Measurements from ENCODE around the gene TMEM196.

Gene TMEM196

GRCh38 chr7:19772841-19773760 is at the start of gene TMEM196:
TSS of gene TMEM196 (minus strand) at chr7:19773617. CDS start at chr7:19772696, 921 bp downstream.
- no peak for DNase-seq

DNA sequence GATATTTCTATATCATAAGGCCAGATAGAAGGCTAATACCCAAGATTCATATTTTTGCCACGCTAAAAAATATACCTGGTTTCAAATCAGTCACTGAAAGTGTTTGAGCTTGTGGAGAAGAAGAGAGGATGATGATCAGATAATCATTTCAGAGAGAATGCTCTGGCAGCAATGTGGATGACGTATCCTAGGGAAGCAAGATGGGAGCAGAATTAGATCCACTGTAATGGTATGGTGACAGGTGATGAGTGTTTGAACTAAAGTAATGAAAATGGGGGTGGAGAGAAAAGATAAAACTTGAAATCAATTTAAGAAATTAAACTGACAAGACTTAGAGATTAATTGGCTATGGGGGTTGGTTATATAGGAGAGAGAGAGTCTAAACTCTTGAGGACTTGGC is 42.7 kb upstream of the TMEM196 start:
- DNase-seq: no peak

DNA sequence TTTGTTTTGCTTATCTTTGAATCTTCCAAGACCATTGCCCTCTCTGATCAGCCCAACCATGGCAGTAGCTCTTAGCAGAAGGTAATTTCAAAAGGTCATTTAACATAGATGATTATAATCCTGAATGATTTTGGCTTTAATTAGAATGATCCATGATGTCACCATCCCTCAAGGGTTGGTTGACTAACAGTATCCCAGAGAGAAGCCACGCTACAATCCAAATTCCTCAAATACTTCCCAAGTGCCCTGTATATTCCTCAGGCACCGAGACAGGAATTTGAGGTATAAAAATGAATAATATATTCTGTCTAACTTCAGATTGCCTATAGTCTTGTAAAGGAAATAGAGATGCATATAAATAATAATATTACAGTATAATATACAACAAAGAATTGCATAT is 42.1 kb upstream of the TMEM196 start:
- DNase-seq: no peak

GRCh38 chr7:19814776-19815175 is 41.4 kb upstream of the TMEM196 start:
- no peak for DNase-seq

- DNase-seq: no peak
These were observed 38.0 kb upstream of the TMEM196 start for GRCh38 chr7:19811386-19811785.

- DNase-seq: no peak
These were observed 25.6 kb upstream of the TMEM196 start for GRCh38 chr7:19798986-19799385.

DNA sequence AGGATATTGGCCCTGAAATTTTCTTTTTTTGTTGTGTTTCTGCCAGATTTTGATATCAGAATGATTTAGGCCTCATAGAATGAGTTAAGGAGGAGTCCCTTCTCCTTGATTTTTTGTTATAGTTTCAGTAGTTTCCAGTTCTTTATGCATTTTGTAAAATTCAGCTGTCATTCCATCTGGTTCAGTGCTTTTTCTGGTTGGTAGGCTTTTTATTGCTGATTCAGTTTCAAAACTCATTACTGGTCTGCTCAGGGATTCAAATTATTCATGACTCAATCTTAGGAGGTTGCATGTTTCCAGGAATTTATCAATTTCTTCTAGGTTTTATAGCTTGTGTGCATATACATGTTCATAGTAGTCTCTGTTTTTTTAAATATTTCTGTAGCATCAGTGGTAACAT is 10.1 kb upstream of the TMEM196 start:
- DNase-seq: no peak

DNA sequence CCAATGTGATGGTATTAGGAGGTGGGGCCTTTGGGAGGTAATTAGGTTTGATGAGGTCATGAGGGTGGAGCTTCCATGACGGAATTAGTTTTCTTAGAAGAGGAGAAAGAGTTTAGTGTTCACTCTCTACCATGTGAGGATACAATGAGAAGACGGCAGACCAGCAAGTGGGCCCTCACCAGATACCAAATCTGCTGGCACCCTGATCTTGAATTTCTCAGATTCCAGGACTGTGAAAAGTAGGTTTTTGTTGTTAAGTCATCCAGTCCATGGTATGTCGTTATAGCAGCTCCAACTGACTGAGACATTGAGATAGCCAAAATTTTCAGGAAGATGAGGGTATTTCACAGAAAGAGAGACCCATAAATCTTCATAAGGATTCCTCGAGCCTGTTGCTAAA is 3.6 kb upstream of the TMEM196 start:
- DNase-seq: no peak

DNA sequence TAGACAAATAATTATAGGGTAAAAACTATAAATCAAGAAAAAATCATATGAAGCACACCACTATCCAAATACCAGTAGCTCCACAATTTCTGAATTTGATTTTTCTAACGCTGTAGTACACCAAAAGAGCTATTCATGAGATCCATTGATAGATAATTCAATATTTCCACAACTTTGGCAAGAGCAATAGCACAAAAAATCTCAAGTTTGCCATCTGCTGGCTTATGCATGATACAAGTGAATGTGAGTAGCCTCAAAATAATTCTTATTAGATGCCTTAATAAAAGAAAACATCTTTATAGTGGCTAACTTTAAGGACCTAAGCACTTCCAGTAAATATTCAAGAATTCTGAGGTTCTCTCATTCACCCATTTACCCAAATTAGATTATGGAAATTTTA is 2.2 kb upstream of the TMEM196 start:
- DNase-seq: no peak

DNA sequence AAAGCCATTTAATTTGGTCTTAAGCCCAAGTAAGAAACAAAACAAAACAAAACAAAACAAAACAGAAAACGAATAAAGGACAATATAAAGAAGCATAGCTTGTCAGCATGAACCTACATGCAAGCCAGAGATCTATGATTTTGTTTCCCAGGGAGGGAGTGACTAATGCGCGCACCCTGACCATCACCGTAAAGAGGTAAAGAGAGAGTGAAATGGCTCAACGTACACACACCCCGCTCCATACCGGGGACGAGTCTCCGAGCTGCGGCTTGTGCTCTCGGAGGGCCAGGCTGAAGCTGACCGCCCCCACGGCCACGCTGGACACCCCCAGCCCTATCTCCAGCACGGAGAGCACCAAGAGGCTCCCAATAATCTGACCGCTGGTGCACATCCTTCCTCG is 1.1 kb downstream of the TMEM196 start:
- no peak for DNase-seq

DNA sequence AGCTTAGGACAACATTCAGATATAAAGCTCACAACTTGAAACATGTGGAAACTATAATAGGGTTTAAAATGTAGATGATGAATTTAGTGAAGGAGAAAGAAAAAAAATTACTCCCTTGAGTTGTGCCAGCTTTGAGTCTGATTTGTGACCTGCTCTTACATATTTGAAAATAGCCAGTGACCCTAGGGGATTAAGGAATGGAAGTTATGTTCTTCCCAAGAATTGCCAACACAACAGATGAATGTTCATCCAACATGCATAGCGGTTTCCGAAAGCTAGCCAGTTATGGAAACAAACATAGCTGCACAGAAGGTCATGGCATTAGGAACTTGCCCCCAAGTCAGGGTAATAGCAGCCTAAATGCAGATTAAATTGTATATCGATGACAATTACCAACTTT is 10.8 kb downstream of the TMEM196 start:
- DNase-seq: no peak

DNA sequence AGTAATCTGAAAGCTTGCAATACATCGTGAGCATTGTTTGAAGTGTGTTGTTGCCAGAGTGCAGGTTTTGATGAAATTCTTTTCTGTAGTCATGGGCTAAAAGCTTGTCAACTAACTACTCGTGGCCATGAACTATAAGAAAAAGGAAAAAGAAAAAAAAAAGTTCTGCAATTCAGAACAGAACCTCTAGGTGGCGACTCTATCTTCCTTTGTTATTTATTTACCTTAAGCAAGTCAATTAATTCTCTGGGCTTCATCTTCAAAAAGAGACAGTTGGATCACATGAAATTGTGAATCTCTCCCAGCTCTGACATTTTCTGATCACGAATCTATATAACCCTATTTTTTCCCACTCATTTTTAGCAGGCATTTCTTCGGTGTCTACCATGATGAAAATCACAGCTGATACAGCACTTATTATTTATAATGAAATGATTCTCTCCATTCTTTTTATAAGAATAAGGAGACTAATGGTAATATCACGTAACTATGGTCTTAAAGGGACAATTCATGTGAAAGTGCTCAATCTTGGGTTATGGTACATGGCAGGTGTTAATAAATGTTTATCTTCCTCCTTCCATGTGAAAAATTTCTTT is 18.8 kb downstream of the TMEM196 start:
- DNase-seq: peak; percentile 36

GRCh38 chr7:19752020-19752419 is 21.4 kb downstream of the TMEM196 start:
- DNase-seq: no peak

DNA sequence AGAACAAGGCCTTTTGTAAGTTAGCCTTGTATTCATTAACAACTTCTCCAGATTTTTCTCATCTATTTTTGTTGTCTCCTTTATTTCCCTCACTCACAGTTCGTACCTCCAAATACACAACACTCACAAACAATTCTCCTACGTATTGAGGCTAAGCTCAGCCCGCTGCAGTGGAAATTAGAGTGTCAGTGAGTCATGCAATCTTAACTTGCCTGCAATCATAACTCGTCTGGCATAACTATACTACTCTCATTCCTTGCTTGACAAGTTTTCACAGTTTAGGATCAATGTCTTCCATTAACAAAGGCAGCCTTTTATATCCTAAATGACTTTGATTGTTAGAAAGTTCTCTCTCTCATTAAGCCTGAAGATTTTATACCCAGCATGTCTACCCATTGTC is 23.8 kb downstream of the TMEM196 start:
- no peak for DNase-seq

DNA sequence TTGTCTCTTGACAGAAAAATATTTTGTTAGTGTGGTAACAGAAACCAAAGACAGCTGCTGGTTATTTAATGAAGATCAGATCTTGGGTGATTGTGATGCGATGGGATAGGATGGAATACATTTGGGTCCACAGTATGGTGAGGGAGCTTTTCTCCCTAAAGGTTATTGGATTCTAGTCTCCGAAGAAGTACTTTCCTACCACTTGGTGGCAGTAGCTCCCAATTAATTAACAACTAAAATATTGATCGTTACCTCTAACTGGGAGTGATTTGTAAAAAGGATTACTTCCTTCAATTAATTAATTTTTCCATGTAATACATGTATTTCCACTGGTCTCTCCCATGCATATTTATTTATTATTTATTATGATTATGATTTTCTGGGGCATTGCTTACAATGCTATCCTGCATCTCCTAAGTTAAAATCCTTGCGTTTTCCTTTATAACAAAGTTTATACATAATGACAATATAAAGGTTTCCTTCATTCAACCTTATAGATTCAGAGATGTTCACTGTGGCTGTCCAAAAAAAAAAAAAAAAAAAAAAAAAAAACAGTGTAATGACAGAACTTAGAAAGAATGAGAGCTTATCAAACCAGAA is 25.6 kb downstream of the TMEM196 start:
- DNase-seq: peak; percentile 42

DNA sequence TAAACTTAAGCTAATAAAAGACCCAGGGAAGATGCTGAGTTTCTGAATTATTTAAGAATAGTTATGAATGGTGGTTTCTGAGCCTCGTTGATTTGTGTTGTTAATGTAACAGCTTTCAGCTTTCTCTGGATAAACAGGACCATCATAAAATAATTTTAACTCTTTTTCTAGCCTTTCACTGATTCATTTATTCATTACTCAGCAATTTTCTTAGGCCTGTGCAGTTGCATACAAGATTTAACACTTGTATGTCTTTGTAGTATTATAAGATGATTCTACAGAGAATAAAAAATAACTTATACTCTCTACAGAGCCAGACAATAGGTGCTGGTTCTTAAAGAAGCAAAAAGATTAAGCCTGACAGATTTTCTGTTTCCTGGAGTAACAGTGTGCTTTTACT is 29.3 kb downstream of the TMEM196 start:
- DNase-seq: no peak

GRCh38 chr7:19728716-19729115 is 44.7 kb downstream of the TMEM196 start:
- DNase-seq: no peak

GRCh38 chr7:19725770-19726169 is 47.6 kb downstream of the TMEM196 start:
- DNase-seq: no peak

GRCh38 chr7:19715499-19715898 is 57.9 kb downstream of the TMEM196 start:
- DNase-seq: no peak

- no peak for DNase-seq
These were observed 59.7 kb downstream of the TMEM196 start for GRCh38 chr7:19713676-19714075.

DNA sequence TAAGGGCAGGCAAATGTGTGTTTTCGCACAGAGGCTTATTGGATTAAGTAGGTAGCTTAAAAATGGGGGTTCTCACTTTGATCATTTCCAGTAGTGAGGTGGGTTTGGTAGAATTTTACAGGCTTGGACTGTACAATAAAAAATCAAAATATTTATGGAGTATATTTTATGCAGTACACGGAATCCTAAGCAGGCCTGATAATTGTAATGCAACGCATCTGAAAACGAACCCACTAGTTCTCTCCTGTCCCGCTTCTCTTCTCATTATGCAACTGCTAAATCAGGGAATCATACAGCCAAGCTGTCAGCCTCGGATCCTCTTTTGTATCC is 64.2 kb downstream of the TMEM196 start:
- DNase-seq: no peak

GRCh38 chr7:19708397-19709248 is 64.8 kb downstream of the TMEM196 start, which contains the start of gene POLR1F:
TSS of gene POLR1F (minus strand) at chr7:19709037. CDS start at chr7:19709016, 21 bp downstream.
- peak; percentile 96 for DNase-seq

DNA sequence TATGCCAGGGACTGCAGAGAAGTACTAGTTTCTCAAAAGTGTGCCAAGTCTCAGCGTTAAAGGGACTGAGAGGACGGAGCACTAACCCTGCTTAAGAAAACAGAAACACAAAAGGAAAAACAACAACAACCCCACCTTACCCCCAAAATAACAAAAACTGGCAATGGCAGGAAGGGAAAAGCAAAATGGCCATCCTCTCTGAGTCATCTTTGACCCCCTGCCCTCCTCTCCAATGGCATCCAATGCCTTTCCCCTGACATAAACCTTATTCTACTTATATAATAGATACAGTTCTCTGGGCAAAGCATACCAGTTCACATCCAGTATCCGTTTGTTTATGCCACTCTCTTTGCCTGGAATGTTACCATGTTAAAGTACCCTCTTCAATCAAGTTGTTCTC is 66.2 kb downstream of the TMEM196 start:
- DNase-seq: no peak
